Activated naive CD8-positive, alpha-beta T cell treated with anti-CD3 and anti-CD28 coated beads, Interleukin-2, amount 10 ng/mL, durations not matched to agents 7 days and 5 days (primary cell): Measurements from ENCODE around the gene IL1RAPL2. TPM values are rescaled to one million over a fixed set of nuclear protein-coding genes. Genes with fewer than 3 reads are reported as not detected.

Source experiments
- ATAC-seq: fragments of 150-1000 bp; cut with Tn5 transposase; one replicate; pipeline ENCODE4 v1.10.0; 2021; ENCODE audit warnings: low read depth, moderate library complexity
- POLR2A ChIA-PET: fragments of 350-600 bp; sonication (Branson Sonifier 250); formaldehyde crosslinking; loops from one replicate; lab custom pipeline; 2021; ENCODE audit warnings: antibody characterized with exemption; lab: Charles Lee
- DNase-seq: peaks from one replicate; pipeline ENCODE4 v3.0.0; 2021
- H3K27ac Mint-ChIP-seq: one replicate; pipeline ENCODE4 v1.8.0; 2022; ENCODE audit warnings: mild to moderate bottlenecking, mixed read lengths
- H3K27me3 Mint-ChIP-seq: one replicate; pipeline ENCODE4 v1.8.0; 2022; ENCODE audit warnings: mild to moderate bottlenecking, moderate library complexity, mixed read lengths
- H3K36me3 Mint-ChIP-seq: one replicate; pipeline ENCODE4 v1.8.0; 2021; ENCODE audit warnings: mild to moderate bottlenecking, mixed read lengths
- H3K4me1 Mint-ChIP-seq: one replicate; pipeline ENCODE4 v1.8.0; 2021; ENCODE audit warnings: mixed read lengths
- H3K4me3 Mint-ChIP-seq: one replicate; pipeline ENCODE4 v1.8.0; 2022; ENCODE audit warnings: mild to moderate bottlenecking, moderate library complexity, mixed read lengths
- H3K9me3 Mint-ChIP-seq: one replicate; pipeline ENCODE4 v1.8.0; 2021; ENCODE audit warnings: mixed read lengths
- total RNA-seq, 2 experiments: library from RNA; stranded (reverse); gene quantifications; one replicate each; pipeline ENCODE4 v1.2.3, GENCODE V29; 2021

IL1RAPL2 gene
- total RNA-seq, 2 experiments from 2014 or later: not detected

GRCh38 chrX:105701310-105702052, 1135.5 kb downstream of the IL1RAPL2 start:
- Mint-ChIP-seq H3K36me3 (no peaks in the 10 kb centered on the region), H3K4me1 (no peaks in the 10 kb centered on the region), H3K4me3 (no peak overlapping the region), H3K27ac (no peak overlapping the region), H3K27me3 (no peaks in the 10 kb centered on the region), H3K9me3 (no peaks in the 10 kb centered on the region)
- POLR2A ChIA-PET: no interaction called here
- DNase-seq (no peak), ATAC-seq (no peak)

- POLR2A ChIA-PET: no interaction called here
- ATAC-seq: no peak
- no peak overlapping the region for H3K27ac Mint-ChIP-seq
These were observed 1137.9 kb downstream of the IL1RAPL2 start for GRCh38 chrX:105703876-105704275.

GRCh38 chrX:105706041-105706440, 1140.0 kb downstream of the IL1RAPL2 start:
- H3K4me3 Mint-ChIP-seq: no peak overlapping the region
- H3K36me3 Mint-ChIP-seq: no peaks in the 10 kb centered on the region
- no peak for DNase-seq
- no peaks in the 10 kb centered on the region for H3K9me3 Mint-ChIP-seq
- POLR2A ChIA-PET: no interaction called here
- no peak overlapping the region for H3K27ac Mint-ChIP-seq
- H3K4me1 Mint-ChIP-seq: no peaks in the 10 kb centered on the region
- no peak for ATAC-seq
- no peaks in the 10 kb centered on the region for H3K27me3 Mint-ChIP-seq

More at GRCh38 chrX:105703876-105704275, 1137.9 kb downstream of the IL1RAPL2 start:
- DNase-seq: no peak
- Mint-ChIP-seq H3K27me3 (no peaks in the 10 kb centered on the region), H3K4me1 (no peaks in the 10 kb centered on the region), H3K36me3 (no peaks in the 10 kb centered on the region), H3K4me3 (no peak overlapping the region), H3K9me3 (no peaks in the 10 kb centered on the region)

DNA sequence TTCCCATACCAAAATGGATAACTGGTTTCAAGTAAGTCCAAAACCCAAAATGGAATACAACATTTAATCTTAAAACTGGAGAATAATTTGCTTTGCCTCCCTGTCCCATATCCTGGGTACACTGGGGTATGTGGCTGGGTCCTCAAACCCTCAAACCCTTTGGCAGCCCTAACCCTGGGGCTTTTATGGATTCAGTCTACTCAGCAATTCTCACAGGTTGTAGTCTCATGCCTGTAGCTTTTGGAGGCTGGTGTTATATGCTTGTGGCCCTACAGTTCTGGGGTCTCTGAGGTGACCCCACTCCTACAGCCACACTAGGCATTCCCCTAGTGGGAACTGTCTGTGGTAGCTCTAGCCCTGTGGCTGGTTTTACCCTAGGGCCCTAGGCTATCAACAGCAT, 1145.8 kb downstream of the IL1RAPL2 start:
- Mint-ChIP-seq H3K27me3 (no peaks in the 10 kb centered on the region), H3K27ac (no peak overlapping the region), H3K36me3 (no peaks in the 10 kb centered on the region), H3K9me3 (no peaks in the 10 kb centered on the region), H3K4me3 (no peak overlapping the region), H3K4me1 (no peaks in the 10 kb centered on the region)
- no peak for DNase-seq
- ATAC-seq: no peak
- POLR2A ChIA-PET: no interaction called here

DNA sequence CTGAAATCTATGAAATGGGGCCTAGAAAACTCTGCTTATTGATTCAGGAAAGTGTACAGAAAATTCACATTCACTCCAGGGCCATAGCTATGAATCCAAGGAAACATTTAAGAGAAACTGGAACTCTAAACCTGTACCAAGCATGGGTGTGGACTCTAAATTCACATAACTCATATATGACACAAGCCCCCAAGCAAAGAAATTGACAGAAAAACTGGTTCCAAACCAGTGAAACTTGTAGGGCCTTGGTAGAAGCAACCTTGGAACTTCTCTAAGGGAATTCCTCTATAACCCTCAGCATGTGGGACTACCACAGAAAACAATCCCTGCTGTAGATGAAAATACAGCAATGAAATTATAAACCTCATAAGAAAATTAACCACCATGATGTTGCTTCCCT, 1149.7 kb downstream of the IL1RAPL2 start:
- POLR2A ChIA-PET: no interaction called here
- Mint-ChIP-seq H3K27ac (no peak overlapping the region), H3K36me3 (no peaks in the 10 kb centered on the region), H3K4me1 (no peaks in the 10 kb centered on the region), H3K27me3 (no peaks in the 10 kb centered on the region), H3K4me3 (no peak overlapping the region), H3K9me3 (no peaks in the 10 kb centered on the region)
- no peak for DNase-seq
- ATAC-seq: no peak

DNA sequence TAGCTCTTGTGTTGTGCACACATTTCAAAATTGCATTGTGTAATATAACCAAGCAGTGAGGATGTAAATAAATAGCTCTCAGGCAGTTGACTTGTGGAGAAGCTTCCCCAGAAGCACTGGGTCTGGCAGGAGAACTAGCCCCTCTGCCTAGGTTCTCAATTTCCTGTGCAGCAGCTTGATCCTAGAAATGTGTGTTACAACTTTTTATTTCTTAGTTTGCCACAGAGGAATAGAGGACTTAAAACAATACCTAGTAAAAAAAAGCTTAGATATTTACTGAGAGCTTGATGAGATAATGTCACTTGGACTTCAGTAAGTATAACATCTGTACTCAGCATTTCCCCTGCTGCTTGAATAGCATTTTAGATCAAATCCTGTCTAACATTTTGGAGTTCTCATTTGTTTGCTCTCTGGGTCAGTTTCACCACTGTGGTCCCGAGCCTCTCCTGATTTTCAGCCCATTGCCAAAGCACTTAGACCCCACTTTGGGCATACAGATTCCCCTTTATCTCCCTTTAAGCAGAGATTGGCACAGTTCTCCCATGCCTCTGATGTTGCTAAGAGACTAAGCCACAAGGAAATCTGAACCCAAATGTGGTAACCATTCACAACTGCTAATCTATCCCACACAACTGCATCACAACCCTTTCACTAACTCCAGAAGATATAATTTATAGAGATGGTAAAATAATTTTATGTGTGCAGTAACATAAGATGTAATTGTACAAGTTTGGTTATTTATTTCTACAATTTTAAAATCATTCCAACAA, 1158.2 kb downstream of the IL1RAPL2 start:
- no peaks in the 10 kb centered on the region for H3K9me3 Mint-ChIP-seq
- H3K4me1 Mint-ChIP-seq: no peaks in the 10 kb centered on the region
- H3K27ac Mint-ChIP-seq: no peak overlapping the region
- H3K4me3 Mint-ChIP-seq: no peak overlapping the region
- no peaks in the 10 kb centered on the region for H3K27me3 Mint-ChIP-seq
- POLR2A ChIA-PET: no interaction called here
- no peak for DNase-seq
- ATAC-seq: no peak
- H3K36me3 Mint-ChIP-seq: no peaks in the 10 kb centered on the region

DNA sequence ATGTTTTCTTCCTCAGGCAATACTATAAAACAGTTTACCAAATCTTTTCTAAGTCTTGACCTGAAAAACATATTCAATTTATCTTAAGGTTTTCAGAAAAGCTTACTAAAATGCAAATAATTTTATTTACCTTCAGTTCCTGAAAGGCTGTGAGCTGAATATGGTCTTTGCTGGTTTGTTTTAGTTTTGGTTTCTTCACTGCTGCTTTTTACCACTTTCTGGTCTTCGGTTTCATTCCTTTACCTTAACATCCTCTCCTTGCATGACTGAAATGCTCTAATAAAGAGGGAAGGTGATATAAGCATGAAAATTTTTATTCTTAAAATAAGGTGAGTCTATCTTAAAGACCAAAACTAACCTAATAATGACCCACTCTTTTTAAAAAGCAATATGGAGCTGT, 1159.2 kb downstream of the IL1RAPL2 start:
- POLR2A ChIA-PET: no interaction called here
- DNase-seq: no peak
- Mint-ChIP-seq H3K9me3 (no peaks in the 10 kb centered on the region), H3K27me3 (no peaks in the 10 kb centered on the region), H3K4me3 (no peak overlapping the region), H3K4me1 (no peaks in the 10 kb centered on the region), H3K36me3 (peaks cover 1% of the 10 kb centered on the region), H3K27ac (no peak overlapping the region)
- ATAC-seq: no peak

DNA sequence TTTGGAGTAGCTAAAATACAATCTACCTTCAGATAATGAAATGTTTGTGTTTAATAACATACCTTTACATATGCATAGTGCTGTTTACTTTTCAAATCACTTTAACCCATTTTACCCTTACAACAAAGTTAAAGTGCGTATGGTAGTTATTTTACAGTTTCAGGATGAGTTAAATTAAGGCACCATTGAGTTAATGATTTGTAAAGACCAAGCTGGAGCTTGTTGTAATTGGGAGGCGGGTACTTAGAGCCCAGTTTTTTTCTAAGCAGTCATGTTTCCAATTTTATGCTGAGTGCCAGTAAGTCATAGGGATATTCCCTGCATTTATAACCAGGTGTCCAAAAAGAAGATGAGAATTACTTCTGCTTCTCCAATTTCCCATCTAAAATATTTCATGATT, 1172.2 kb downstream of the IL1RAPL2 start:
- POLR2A ChIA-PET: no interaction called here
- no peak for ATAC-seq
- Mint-ChIP-seq H3K36me3 (no peaks in the 10 kb centered on the region), H3K9me3 (peaks cover 3% of the 10 kb centered on the region), H3K4me1 (no peaks in the 10 kb centered on the region), H3K27ac (no peak overlapping the region), H3K27me3 (no peaks in the 10 kb centered on the region), H3K4me3 (no peak overlapping the region)
- no peak for DNase-seq

GRCh38 chrX:105744291-105744690, 1178.3 kb downstream of the IL1RAPL2 start:
- Mint-ChIP-seq H3K9me3 (peaks cover 3% of the 10 kb centered on the region), H3K27me3 (no peaks in the 10 kb centered on the region), H3K4me1 (no peaks in the 10 kb centered on the region), H3K27ac (no peak overlapping the region), H3K4me3 (no peak overlapping the region), H3K36me3 (no peaks in the 10 kb centered on the region)
- POLR2A ChIA-PET: no interaction called here
- DNase-seq (no peak), ATAC-seq (no peak)

- DNase-seq: no peak
- peaks cover 3% of the 10 kb centered on the region for H3K9me3 Mint-ChIP-seq
- H3K36me3 Mint-ChIP-seq: no peaks in the 10 kb centered on the region
- H3K4me3 Mint-ChIP-seq: no peak overlapping the region
- H3K27ac Mint-ChIP-seq: no peak overlapping the region
- H3K27me3 Mint-ChIP-seq: no peaks in the 10 kb centered on the region
- H3K4me1 Mint-ChIP-seq: no peaks in the 10 kb centered on the region
- no peak for ATAC-seq
- POLR2A ChIA-PET: no interaction called here
These were observed 1178.9 kb downstream of the IL1RAPL2 start for GRCh38 chrX:105744946-105745345.

DNA sequence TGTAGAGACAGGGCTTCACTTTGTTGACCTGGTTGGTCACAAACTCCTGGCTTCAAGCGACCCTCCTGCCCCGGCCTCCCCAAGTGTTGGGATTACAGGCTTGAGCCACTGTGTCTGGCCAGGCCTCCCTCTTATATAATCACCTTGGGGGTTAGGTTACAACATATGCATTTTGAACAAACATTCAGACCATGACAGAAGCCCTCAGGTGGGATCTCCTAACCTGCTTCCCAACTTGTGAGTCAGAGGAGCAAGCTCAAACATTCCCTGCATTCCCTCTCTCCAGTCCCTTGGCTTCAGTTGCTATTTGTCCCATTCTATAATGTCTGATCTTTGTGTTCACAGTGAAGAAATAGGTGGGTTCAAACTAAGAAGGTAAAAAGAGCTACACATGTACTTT, 1179.9 kb downstream of the IL1RAPL2 start:
- peaks cover 3% of the 10 kb centered on the region for H3K9me3 Mint-ChIP-seq
- H3K4me3 Mint-ChIP-seq: no peak overlapping the region
- H3K36me3 Mint-ChIP-seq: no peaks in the 10 kb centered on the region
- no peak for DNase-seq
- POLR2A ChIA-PET: no interaction called here
- ATAC-seq: no peak
- no peaks in the 10 kb centered on the region for H3K4me1 Mint-ChIP-seq
- H3K27ac Mint-ChIP-seq: no peak overlapping the region
- H3K27me3 Mint-ChIP-seq: no peaks in the 10 kb centered on the region

DNA sequence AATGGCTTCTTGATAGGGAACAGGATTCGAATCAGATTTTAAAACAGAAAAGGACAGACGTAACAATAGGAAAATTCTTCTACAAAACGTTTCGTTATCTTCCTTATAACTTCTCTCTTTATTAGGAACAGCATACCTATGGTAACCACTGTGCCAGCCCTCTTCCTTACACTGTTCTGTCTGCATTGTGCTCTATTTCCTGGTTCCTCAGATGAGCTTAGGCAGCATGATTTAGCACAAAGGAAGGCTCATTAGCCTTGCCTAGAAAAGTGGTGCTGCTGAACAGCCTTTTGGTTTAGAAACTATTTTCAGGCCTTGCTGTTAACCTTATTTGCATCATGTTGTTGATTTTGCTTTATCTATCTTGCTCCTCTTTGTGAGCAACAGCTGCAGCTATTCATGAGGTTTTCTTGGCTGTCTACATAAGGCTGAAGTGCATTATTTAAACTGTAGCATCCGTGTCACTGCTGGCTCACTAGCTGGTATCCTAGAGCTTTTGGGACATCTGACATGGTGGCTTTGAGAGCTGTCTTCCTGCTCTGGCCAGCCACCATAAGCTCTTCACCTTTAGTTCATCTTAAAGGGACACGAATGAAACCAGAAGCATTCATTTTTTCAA, 1186.4 kb downstream of the IL1RAPL2 start:
- POLR2A ChIA-PET: no interaction called here
- no peaks in the 10 kb centered on the region for H3K36me3 Mint-ChIP-seq

GRCh38 chrX:105753411-105753810, 1187.4 kb downstream of the IL1RAPL2 start:
- H3K9me3 Mint-ChIP-seq: no peaks in the 10 kb centered on the region
- DNase-seq (no peak), ATAC-seq (no peak)
- no peaks in the 10 kb centered on the region for H3K27me3 Mint-ChIP-seq
- no peaks in the 10 kb centered on the region for H3K4me1 Mint-ChIP-seq
- no peak overlapping the region for H3K27ac Mint-ChIP-seq
- POLR2A ChIA-PET: no interaction called here
- H3K36me3 Mint-ChIP-seq: no peaks in the 10 kb centered on the region
- no peak overlapping the region for H3K4me3 Mint-ChIP-seq

More for the DNA sequence above, 1186.4 kb downstream of the IL1RAPL2 start:
- Mint-ChIP-seq H3K4me1 (no peaks in the 10 kb centered on the region), H3K27me3 (no peaks in the 10 kb centered on the region), H3K4me3 (no peak overlapping the region), H3K27ac (no peak overlapping the region), H3K9me3 (no peaks in the 10 kb centered on the region)
- ATAC-seq (no peak), DNase-seq (no peak)
